Measurements from ENCODE around the gene WDR4. TPM values are rescaled to one million over a fixed set of nuclear protein-coding genes. Genes with fewer than 3 reads are reported as not detected.
"Not testable (repeated sequence)": the region's sequence is repeated elsewhere in the genome, so short reads cannot be mapped to it uniquely, and the experiment has no call there.

WDR4 gene
- total and polyA plus RNA-seq, 10 of the 15 experiments (the other 5 are each of a cell fraction or from before 2014, with no cell fraction given) = 2.1 to 45.3 (median 18.7) TPM

- no peaks in the 10 kb centered on the region for H3K79me2 ChIP-seq (ENCODE audit: control insufficient read depth, insufficient read depth, low read length)
- no peaks in the 10 kb centered on the region for H3K27me3 ChIP-seq (replicated peaks in 1 of 2; ENCODE audit: control insufficient read depth in 2 of 2, insufficient read depth in 2 of 2, low read length in 1 of 2)
- DNase-seq (ENCODE audit: low read depth, low spot score) (no peak), FAIRE-seq (no peak), ATAC-seq (no peak)
- no peaks in the 10 kb centered on the region; the same call in 1 of the 2 replicates for H4K20me1 ChIP-seq (ENCODE audit: control insufficient read depth, insufficient read depth)
- H3K4me3 ChIP-seq = no peak overlapping the region
- H2AFZ ChIP-seq (ENCODE audit: control insufficient read depth, low read depth, low read length) = no peak overlapping the region
- no peak overlapping the region for H3K27ac ChIP-seq (ENCODE audit: control insufficient read depth, insufficient read depth)
- POLR2A ChIA-PET = no interaction called here
- no peaks in the 10 kb centered on the region for H3K9me3 ChIP-seq (replicated peaks; ENCODE audit: control insufficient read depth, insufficient read depth, low read length)
- RAD21 ChIA-PET (ENCODE audit: unreplicated experiment) = no interaction called here
- no peak overlapping the region for H3K4me2 ChIP-seq (ENCODE audit: control insufficient read depth, insufficient read depth)
- SMC1A ChIA-PET (ENCODE audit: uncharacterized antibody, unreplicated experiment) = no interaction called here
- 99% methylated on average over 14 of the region's 14 CpGs for WGBS (ENCODE audit: insufficient coverage, insufficient replicate concordance, low lambda C conversion rate, missing lambda C conversion rate)
- no TSS peak for BruUV-seq (replicated peaks)
- H3K36me3 ChIP-seq (ENCODE audit: control insufficient read depth in 2 of 2, insufficient read depth in 2 of 2, low read length in 1 of 2) = peaks cover 19 to 38% of the 10 kb centered on the region in 2 experiments
- TF ChIP-seq POLR2A (IDR thresholded peaks at IDR 0.05; ENCODE audit: low read depth, low read length) = peak; percentile 67
- no peak for TF ChIP-seq MAX (IDR thresholded peaks at IDR 0.05; ENCODE audit: low read depth, low read length)
- no peak overlapping the region for H3K9ac ChIP-seq (ENCODE audit: control insufficient read depth, insufficient read depth, low read length)
- no peaks in the 10 kb centered on the region for H3K4me1 ChIP-seq (ENCODE audit: control insufficient read depth, insufficient read depth, low read length)
- in situ Hi-C loops (cut with MboI) (no loop called here), intact Hi-C loops (cut with micrococcal nuclease; ENCODE audit: unreplicated experiment) (no loop called here)
- CTCF ChIA-PET = interaction anchor here (0.6 kb wide), 1 partner anchor 199 kb away, joined by 3 read pairs; no protein-coding TSS in a partner anchor
Measured at GRCh38 chr21:42840411-42841155, 38.8 kb downstream of the WDR4 start.

- Histone ChIP-seq H3K79me2 (ENCODE audit: control insufficient read depth, insufficient read depth, low read length) (no peaks in the 10 kb centered on the region), H3K36me3 (ENCODE audit: control insufficient read depth in 2 of 2, insufficient read depth in 2 of 2, low read length in 1 of 2) (peaks cover 19 to 29% of the 10 kb centered on the region in 2 experiments), H3K4me1 (ENCODE audit: control insufficient read depth, insufficient read depth, low read length) (no peaks in the 10 kb centered on the region), H3K27ac (ENCODE audit: control insufficient read depth, insufficient read depth) (no peak overlapping the region), H3K4me2 (ENCODE audit: control insufficient read depth, insufficient read depth) (no peak overlapping the region), H2AFZ (ENCODE audit: control insufficient read depth, low read depth, low read length) (no peak overlapping the region), H3K9me3 (replicated peaks; ENCODE audit: control insufficient read depth, insufficient read depth, low read length) (no peaks in the 10 kb centered on the region), H3K4me3 (no peak overlapping the region), H3K27me3 (replicated peaks in 1 of 2; ENCODE audit: control insufficient read depth in 2 of 2, insufficient read depth in 2 of 2, low read length in 1 of 2) (no peaks in the 10 kb centered on the region), H3K9ac (ENCODE audit: control insufficient read depth, insufficient read depth, low read length) (no peak overlapping the region), H4K20me1 (ENCODE audit: control insufficient read depth, insufficient read depth) (no peaks in the 10 kb centered on the region; the same call in 1 of the 2 replicates)
- BruUV-seq (replicated peaks) = no TSS peak
- intact Hi-C loops (cut with micrococcal nuclease; ENCODE audit: unreplicated experiment) (no loop called here), in situ Hi-C loops (cut with MboI) (no loop called here)
- no peak for FAIRE-seq
- TF ChIP-seq ZNF24 (IDR thresholded peaks at IDR 0.05) = no peak
- TF ChIP-seq POLR2A (IDR thresholded peaks at IDR 0.05; ENCODE audit: low read depth, low read length) = peak; percentile 60; the same call in 1 of the 2 replicates
- WGBS (ENCODE audit: insufficient coverage, insufficient replicate concordance, low lambda C conversion rate, missing lambda C conversion rate) = 67% methylated on average over 26 of the region's 29 CpGs
- CTCF ChIA-PET = interaction anchor here (0.6 kb wide), 1 partner anchor 198 kb away, joined by 3 read pairs; no protein-coding TSS in a partner anchor
- SMC1A ChIA-PET (ENCODE audit: uncharacterized antibody, unreplicated experiment) = no interaction called here
- POLR2A ChIA-PET = interaction anchor here (0.6 kb wide), 1 partner anchor 285 kb away, joined by 3 read pairs; no protein-coding TSS in a partner anchor
- no peak for ATAC-seq
- DNase-seq (ENCODE audit: low read depth, low spot score) = no peak
- RAD21 ChIA-PET (ENCODE audit: unreplicated experiment) = no interaction called here
Measured at GRCh38 chr21:42839271-42840231, 39.8 kb downstream of the WDR4 start.

GRCh38 chr21:42838212-42838690, 41.1 kb downstream of the WDR4 start:
- H3K27ac ChIP-seq (ENCODE audit: control insufficient read depth, insufficient read depth); ATAC-seq; H2AFZ ChIP-seq (ENCODE audit: control insufficient read depth, low read depth, low read length); H3K27me3 ChIP-seq (replicated peaks in 1 of 2; ENCODE audit: control insufficient read depth in 2 of 2, insufficient read depth in 2 of 2, low read length in 1 of 2); POLR2A ChIA-PET; intact Hi-C loops (cut with micrococcal nuclease; ENCODE audit: unreplicated experiment); BruUV-seq (replicated peaks); H3K9me3 ChIP-seq (replicated peaks; ENCODE audit: control insufficient read depth, insufficient read depth, low read length); in situ Hi-C loops (cut with MboI); H3K4me2 ChIP-seq (ENCODE audit: control insufficient read depth, insufficient read depth); FAIRE-seq; DNase-seq (ENCODE audit: low read depth, low spot score); H3K4me3 ChIP-seq; CTCF ChIA-PET; H3K4me1 ChIP-seq (ENCODE audit: control insufficient read depth, insufficient read depth, low read length); H4K20me1 ChIP-seq (ENCODE audit: control insufficient read depth, insufficient read depth); H3K9ac ChIP-seq (ENCODE audit: control insufficient read depth, insufficient read depth, low read length); H3K79me2 ChIP-seq (ENCODE audit: control insufficient read depth, insufficient read depth, low read length): not testable (repeated sequence)
- 49% methylated on average over 8 of the region's 8 CpGs for WGBS (ENCODE audit: insufficient coverage, insufficient replicate concordance, low lambda C conversion rate, missing lambda C conversion rate)
- peaks cover 19 to 27% of the 10 kb centered on the region in 2 experiments for H3K36me3 ChIP-seq (ENCODE audit: control insufficient read depth in 2 of 2, insufficient read depth in 2 of 2, low read length in 1 of 2)
- ChIA-PET SMC1A (ENCODE audit: uncharacterized antibody, unreplicated experiment) (interaction anchor here (0.7 kb wide), 1 partner anchor 96 kb away, joined by 3 read pairs; no protein-coding TSS in a partner anchor), RAD21 (ENCODE audit: unreplicated experiment) (interaction anchor here (0.6 kb wide), 1 partner anchor 1656 kb away, joined by 3 read pairs; no protein-coding TSS in a partner anchor)
